GM12892 (cell line): ENCODE results near the gene TEX48. TPM values are rescaled to one million over a fixed set of nuclear protein-coding genes. Genes with fewer than 3 reads are reported as not detected.

Experiments used
- DNase-seq: peaks from one replicate; pipeline ENCODE4 v3.0.0; 2011; ENCODE audit not compliant: insufficient read length
- FAIRE-seq: peaks from 2 replicates; lab custom pipeline; 2011; peaks lifted over from hg19 to GRCh38; lab: Jason Lieb, UNC
- POLR2A ChIP-seq: IDR thresholded peaks from 2 replicates; pipeline ENCODE4 v1.6.1; 2011; ENCODE audit warnings: low read depth, low read length, control low read depth
- POLR2AphosphoS5 ChIP-seq: IDR thresholded peaks from 2 replicates; pipeline ENCODE4 v1.6.1; 2011; ENCODE audit warnings: low read depth, low read length, control low read depth
- TAF1 ChIP-seq: IDR thresholded peaks from 2 replicates; pipeline ENCODE4 v1.6.1; 2011; ENCODE audit warnings: low read depth, mild to moderate bottlenecking, control low read depth, low read length, borderline replicate concordance
- polyA plus RNA-seq: library from polyadenylated mRNA; unstranded; fragments of >200 nt; gene quantifications from one replicate; pipeline ENCODE4 v1.2.1, GENCODE V29; 2012; ENCODE audit warnings: missing spikeins, inconsistent platforms; ENCODE audit not compliant: missing spikeins

Gene TEX48, protein sequence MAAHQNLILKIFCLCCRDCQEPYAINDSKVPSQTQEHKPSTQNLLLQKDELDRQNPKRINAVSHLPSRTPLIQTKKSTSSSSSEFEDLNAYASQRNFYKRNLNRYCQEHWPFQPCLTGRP
- not detected for polyA plus RNA-seq

DNA sequence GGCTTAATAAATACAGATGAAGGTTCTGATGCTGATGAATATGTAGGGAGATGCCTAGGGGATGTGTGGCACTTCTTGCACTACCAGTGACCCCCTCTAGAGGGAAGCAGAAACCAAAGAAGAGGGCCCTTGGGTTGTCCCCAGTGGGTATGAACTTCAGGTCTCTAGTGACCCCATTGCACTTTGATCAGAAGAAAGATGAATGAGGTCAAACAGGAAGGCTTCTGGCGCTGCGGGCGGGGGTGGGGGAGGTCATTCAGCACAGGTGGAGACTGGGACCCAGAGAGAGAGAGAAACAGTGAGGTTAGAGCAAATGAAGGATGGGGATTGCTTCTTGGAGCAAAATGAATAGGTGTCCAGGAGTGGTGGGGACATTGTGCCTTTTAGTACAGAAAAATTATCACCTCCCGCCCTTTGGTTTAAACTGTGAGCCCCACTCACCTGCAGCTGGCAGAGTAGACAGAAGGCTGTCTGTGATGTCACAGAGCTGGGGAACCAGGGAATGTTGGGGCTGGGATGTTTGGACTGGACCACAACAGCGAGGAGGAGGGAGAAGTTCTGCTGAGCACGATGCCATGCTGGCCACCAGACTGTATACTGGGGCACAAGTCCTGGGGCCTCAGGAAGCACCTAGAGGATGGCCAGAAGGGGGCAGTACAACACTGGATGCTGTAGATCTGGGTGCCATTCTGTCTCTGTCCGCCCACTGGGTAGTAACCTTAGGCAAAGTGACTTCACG is at the start of gene TEX48:
Gene TEX48 (minus strand): TSS at position 599 of the 739 bp plus-strand sequence. CDS start 10,469 bp downstream, outside the sequence.
- FAIRE-seq (peak; percentile 90), DNase-seq (peak; percentile 37)
- TF ChIP-seq POLR2AphosphoS5 (no peak), TAF1 (no peak), POLR2A (no peak)

DNA sequence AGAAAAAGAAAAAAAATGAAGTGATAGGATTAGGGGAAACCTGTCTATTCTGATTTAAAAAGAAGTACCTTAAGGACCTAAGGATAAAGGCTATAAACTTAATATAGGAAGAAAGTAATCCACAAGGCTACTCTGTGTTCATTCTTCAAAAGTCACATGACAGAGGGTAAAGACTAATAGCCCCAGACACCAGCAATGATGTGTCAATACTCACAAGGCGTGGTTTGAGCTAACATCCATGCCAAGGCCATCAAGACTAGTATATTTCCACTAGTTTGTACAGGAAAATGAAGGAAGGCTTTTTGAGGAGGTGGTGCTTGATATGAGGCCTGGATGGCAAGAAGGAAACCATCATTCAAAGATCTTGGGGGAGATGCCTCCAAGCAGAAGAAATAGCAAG is 49.7 kb upstream of the TEX48 start:
- no peak for FAIRE-seq
- no peak for DNase-seq
- TF ChIP-seq POLR2AphosphoS5, result no peak
- TF ChIP-seq POLR2A, result no peak
- TF ChIP-seq TAF1, result no peak

DNA sequence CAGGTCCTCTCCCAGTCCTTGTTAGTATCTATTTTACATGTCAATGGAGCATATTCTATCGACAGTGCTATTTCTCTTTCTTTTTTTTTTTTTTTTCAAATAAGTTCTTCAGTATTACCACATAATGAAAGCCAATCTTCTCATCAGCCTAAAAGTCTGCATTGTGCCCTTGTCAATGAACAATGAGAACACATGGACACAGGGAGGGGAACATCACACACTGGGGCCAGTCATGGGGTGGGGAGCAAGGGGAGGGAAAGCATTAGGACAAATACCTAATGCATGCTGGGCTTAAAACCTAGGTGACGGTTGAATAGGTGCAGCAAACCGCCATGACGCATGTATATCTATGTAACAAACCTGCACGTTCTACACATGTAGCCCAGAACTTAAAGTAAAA is 47.7 kb upstream of the TEX48 start:
- FAIRE-seq, result no peak
- no peak for DNase-seq
- no peak for TF ChIP-seq POLR2A
- TF ChIP-seq TAF1, result no peak
- TF ChIP-seq POLR2AphosphoS5, result no peak

DNA sequence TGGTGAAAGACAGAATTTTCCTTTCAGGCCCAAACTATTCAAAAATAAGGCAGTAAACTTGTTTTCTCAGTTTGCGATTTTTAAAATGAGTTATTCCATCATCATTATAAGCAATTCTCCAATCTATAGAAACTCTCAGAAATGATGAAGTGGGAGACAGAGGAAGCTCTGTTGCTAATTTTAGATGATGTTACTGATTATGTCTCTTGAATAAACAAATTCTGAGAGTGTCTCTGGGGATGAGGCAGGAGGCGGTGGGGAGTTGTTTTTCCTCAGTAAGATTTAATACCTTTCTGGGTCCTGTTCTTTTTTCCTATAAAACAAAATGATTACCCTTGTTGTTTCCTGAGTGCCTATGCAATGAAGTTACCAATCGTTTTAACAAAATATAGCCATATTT is 43.9 kb upstream of the TEX48 start:
- FAIRE-seq, result no peak
- TF ChIP-seq POLR2AphosphoS5 (no peak), POLR2A (no peak), TAF1 (no peak)

DNA sequence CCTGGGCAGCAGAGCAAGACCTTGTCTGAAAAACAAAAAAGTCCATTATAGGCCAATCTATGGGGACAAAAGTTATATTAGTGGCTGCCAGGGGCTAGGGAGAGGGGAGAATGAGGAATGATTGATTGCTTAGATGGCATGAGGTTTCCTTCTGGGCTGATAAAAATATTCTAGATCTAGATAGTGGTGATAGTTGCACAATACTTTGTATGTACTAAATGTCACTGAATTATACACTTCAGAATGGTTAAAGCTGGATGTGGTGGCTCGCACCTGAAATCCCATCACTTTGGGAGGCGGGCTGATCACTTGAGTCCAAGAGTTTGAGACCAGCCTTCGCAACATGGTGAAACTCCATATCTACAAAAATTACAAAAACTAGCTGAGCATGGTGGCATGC is 42.8 kb upstream of the TEX48 start:
- TF ChIP-seq TAF1, result no peak
- DNase-seq (no peak), FAIRE-seq (no peak)

More for the DNA sequence above, 43.9 kb upstream of the TEX48 start:
- DNase-seq, result no peak

DNA sequence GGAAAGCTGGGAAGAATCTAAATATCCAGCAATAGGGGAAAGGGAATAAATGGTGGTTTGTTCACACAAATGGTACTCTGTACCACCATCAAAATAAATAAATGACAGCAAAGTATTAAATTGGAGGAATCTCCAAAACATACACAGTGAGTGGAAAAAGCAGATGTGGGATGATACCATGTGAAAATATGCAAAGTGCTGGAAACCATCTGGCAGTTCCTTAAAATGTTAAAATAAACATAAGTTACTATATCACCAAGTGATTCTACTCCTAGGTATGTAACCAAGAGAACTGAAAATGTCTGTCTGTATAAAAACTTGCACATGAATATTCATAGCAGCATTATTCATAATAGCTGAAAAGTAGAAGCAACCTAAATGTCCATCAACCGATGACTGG is 41.9 kb upstream of the TEX48 start:
- DNase-seq (no peak), FAIRE-seq (no peak)
- no peak for TF ChIP-seq POLR2AphosphoS5
- no peak for TF ChIP-seq POLR2A
- TF ChIP-seq TAF1, result no peak

DNA sequence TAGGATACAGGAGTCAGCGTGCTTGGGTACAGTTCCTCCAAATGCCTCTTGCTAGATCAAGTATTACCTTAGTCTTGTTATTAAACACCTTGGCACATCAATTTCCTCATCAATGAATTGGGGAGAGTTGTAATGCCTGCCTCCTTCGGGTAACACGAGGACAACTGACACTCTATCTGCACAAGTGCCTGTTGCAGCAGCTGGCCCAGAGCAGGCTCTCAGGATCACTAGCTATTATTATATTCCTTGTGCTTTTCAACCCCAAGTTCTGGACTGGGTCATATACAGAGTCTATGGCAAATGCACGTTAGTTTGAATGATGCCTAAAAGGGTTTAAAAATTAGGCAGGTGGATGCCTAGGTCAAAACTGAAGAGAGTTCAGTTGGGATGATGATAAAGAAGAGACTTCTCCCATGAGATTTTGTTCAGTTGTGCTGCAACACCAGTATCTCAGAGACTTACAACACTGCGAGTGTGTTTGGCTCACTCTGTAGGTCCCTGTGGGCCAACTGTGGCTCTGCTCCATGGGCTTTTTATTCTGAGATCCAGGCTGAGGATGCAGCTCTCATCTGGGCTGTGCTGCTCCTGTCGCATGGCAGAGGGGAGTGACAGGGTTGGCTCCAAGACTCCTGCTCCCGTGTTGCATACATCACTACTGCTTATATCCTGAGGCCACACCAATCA is 41.1 kb upstream of the TEX48 start:
- TF ChIP-seq POLR2A, result no peak
- no peak for TF ChIP-seq TAF1
- no peak for TF ChIP-seq POLR2AphosphoS5
- no peak for FAIRE-seq

DNA sequence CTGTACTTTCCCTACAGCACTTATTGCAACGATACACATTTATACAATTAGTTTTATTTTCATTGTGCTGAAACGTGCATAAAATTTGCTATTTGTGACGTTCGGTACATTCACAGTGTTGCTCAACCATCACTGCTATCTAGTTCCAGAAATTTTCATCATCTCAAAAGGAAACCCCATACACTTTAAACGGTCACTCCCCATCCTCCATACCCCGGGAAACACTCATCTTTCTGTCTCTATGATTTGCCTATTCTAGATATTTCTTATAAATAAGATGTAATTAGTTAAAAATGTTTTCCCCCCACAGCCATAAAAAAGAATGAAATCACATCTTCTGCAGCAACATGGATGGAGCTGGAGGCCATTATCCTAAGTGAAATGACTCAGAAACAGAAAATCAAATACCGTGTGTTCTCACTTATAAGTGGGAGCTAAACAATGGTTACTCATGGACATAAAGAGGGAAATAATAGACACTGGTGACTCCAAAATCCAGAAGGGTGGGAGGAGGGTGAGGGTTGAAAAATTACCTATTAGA is 40.2 kb upstream of the TEX48 start:
- DNase-seq, result no peak
- TF ChIP-seq POLR2AphosphoS5, result no peak
- TF ChIP-seq TAF1, result no peak
- no peak for TF ChIP-seq POLR2A

More for the DNA sequence above, 41.1 kb upstream of the TEX48 start:
- no peak for DNase-seq

DNA sequence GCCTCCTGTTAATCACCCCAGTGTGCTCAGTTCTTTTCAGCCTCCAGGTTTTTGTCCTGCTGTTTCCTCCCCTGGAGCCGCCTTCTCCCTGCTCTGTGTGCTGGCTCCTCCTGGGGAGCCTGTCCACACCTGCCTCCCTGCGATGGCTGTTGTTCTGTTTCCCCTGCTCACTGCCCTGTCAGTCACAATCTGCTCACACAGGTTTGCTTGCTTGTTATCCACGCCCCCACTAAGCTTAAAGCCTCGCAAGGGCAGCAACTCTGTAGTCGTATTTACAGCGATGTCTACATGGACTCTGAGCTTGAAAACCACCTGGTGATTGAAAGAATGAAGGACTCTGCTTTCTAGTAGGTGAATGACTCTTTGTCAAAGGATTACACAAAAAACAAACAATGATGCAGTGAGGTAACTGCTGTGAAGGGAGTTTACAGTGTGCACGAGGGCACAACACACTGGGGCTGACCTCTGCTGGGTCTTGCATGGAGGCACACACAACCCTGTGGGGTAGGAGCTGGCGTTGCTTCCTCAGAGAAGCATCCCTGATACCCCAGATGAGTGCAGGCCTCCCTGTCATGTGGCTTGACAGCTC is 39.6 kb upstream of the TEX48 start:
- no peak for FAIRE-seq
- no peak for DNase-seq
- TF ChIP-seq TAF1 (no peak), POLR2A (no peak), POLR2AphosphoS5 (no peak)

More for the DNA sequence above, 40.2 kb upstream of the TEX48 start:
- FAIRE-seq, result no peak

DNA sequence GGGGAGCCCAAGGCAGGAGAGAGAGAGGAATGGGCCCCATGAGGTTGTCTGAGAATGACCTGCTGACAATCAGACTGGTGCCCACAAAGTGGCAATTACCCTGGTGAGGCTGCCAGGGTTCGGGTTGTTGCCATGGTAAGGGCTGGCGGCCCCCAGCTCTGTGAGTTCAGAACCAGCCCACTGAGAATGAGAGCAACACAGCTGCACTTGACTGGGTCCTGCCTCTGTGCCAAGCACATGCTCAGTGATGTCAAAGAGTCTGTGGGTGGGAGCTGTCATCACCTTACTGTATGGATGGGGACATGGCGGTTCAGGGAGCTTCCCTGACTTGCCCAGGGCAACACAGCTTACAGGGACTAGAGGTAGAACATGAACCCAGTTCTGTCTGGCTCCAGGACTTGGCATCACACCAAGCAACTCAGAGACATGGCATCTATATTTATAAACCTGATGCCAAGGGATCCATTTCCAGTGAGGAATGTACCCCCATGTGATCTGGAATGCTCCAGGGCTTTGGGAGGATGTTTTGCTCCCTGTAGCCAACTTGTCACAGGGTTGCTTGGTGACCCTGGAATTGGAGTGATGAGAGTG is 38.2 kb upstream of the TEX48 start:
- no peak for FAIRE-seq
- no peak for DNase-seq
- TF ChIP-seq POLR2A, result no peak
- no peak for TF ChIP-seq TAF1
- TF ChIP-seq POLR2AphosphoS5, result no peak

DNA sequence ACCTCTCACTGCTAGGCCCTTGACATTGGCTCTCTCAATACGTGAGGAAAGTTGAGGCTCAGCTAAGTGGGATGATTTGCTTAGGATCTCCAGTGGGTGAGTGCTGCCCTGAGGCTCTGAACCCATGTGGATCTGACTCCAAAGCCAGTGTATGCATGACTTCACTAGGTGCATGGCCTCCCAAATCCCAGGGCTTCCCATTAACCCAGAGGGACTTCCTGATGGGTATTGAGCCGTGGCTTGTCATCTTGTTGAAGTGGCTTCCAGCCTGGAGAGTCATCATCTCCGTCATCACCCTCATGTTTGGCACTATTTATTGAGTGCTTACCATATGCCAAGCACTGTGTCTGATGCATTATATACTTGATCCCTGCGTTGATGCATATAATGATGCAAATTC is 37.3 kb upstream of the TEX48 start:
- no peak for TF ChIP-seq POLR2A
- TF ChIP-seq POLR2AphosphoS5, result no peak
- TF ChIP-seq TAF1, result no peak

More for the DNA sequence above, 37.3 kb upstream of the TEX48 start:
- DNase-seq (no peak), FAIRE-seq (no peak)
